Uterus (tissue), 2 donors: ENCODE results near the gene PAAF1.

Experiments used
- POLR2A ChIP-seq, 2 donors: fragments of 450-650 bp; IDR thresholded peaks; one replicate each; pipeline ENCODE4 v1.6.1; 2016; ENCODE audit warnings: antibody characterized with exemption in 2 of 2, mild to moderate bottlenecking in 1 of 2, moderate library complexity in 1 of 2
- TF ChIP-seq, protein P1 (sequence below), 4 experiments: fragments of 200-600 bp in 2 of 4; fragments of 450-650 bp in 2 of 4; sonication (generic) in 2 of 4; IDR thresholded peaks; one replicate each; pipeline ENCODE4 v1.5.1; 2016 to 2019; ENCODE audit warnings: antibody characterized with exemption in 4 of 4, mild to moderate bottlenecking in 2 of 4, moderate library complexity in 1 of 4

DNA sequence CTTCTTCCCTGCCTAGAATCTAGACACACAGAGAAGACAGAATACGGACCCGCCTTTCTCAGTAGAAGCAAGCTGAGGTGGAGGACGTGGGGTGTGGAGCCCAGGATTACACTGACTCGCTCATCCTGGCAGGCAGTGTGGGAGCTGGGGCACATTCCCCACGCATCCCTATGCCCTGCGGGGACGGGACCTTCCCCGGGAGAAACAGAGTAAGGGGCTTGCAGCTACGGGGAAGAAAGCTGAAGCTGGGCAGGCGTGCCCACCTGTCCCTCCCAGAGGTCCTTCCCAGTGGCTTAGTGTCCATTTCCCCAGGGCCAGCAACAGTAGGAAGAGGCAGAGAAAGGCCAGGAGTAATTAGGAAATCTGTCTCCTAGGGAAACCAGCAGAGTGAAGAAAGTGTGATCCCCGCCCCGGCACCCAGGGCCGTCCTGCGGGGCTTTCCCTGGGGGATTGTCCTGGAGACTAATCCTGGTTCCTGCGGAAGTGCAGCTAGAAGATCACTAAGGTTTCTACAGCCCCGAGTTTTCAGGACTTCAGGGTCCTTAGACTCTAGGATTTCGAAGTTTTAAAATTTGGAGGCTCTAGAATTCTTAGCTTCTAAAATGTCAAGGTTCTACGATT, 81.8 kb downstream of the PAAF1 start:
- TF ChIP-seq, protein P1, sequence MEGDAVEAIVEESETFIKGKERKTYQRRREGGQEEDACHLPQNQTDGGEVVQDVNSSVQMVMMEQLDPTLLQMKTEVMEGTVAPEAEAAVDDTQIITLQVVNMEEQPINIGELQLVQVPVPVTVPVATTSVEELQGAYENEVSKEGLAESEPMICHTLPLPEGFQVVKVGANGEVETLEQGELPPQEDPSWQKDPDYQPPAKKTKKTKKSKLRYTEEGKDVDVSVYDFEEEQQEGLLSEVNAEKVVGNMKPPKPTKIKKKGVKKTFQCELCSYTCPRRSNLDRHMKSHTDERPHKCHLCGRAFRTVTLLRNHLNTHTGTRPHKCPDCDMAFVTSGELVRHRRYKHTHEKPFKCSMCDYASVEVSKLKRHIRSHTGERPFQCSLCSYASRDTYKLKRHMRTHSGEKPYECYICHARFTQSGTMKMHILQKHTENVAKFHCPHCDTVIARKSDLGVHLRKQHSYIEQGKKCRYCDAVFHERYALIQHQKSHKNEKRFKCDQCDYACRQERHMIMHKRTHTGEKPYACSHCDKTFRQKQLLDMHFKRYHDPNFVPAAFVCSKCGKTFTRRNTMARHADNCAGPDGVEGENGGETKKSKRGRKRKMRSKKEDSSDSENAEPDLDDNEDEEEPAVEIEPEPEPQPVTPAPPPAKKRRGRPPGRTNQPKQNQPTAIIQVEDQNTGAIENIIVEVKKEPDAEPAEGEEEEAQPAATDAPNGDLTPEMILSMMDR (IDR thresholded peaks at IDR 0.05): no peak
- TF ChIP-seq POLR2A (IDR thresholded peaks at IDR 0.05): no peak
